H1 (cell line): ENCODE measurements around the gene MOB3B. TPM values are rescaled to one million over a fixed set of nuclear protein-coding genes. Genes with fewer than 3 reads are reported as not detected.

Experiments
- CTCF ChIA-PET: fragments of 300-600 bp; sonication (Branson Sonifier 250); formaldehyde crosslinking; loops from one replicate; lab custom pipeline; 2021; ENCODE audit not compliant: partially characterized antibody; lab: Charles Lee
- POLR2A ChIA-PET: fragments of 300-600 bp; sonication (Branson Sonifier 250); formaldehyde crosslinking; loops from one replicate; lab custom pipeline; 2021; ENCODE audit warnings: inconsistent platforms; ENCODE audit not compliant: partially characterized antibody; lab: Charles Lee
- DNase-seq, 2 experiments: peaks; one replicate each; pipeline versions ENCODE4 v3.0.0 to v3.0.0-alpha.2; 2010 to 2022; ENCODE audit warnings: low spot score in 2 of 2, low read depth in 1 of 2, mixed read lengths in 1 of 2
- FAIRE-seq: peaks from 2 replicates; lab custom pipeline; 2011; peaks lifted over from hg19 to GRCh38; lab: Jason Lieb, UNC
- H2AFZ ChIP-seq: 2 replicates; pipeline ENCODE4 v1.8.1; 2012; ENCODE audit warnings: low read length, inconsistent platforms
- H2AK5ac ChIP-seq: 2 replicates; pipeline ENCODE4 v1.6.1; 2013; ENCODE audit warnings: low read depth, low read length
- H2BK120ac ChIP-seq: replicated peaks from 2 replicates; pipeline ENCODE3; 2013; ENCODE audit warnings: low read depth, low read length, inconsistent platforms
- H2BK12ac ChIP-seq: 2 replicates; pipeline ENCODE4 v1.6.1; 2013; ENCODE audit warnings: low read depth, low read length
- H2BK15ac ChIP-seq: 2 replicates; pipeline ENCODE4 v1.6.1; 2013; ENCODE audit warnings: low read length
- H2BK20ac ChIP-seq: 2 replicates; pipeline ENCODE4 v1.6.1; 2013; ENCODE audit warnings: low read length
- H2BK5ac ChIP-seq: 2 replicates; pipeline ENCODE4 v1.6.1; 2013; ENCODE audit warnings: low read depth, low read length
- H3K14ac ChIP-seq: 2 replicates; pipeline ENCODE4 v1.6.1; 2013; ENCODE audit warnings: inconsistent platforms; ENCODE audit not compliant: insufficient read length
- H3K18ac ChIP-seq: 2 replicates; pipeline ENCODE4 v1.6.1; 2013; ENCODE audit warnings: low read length; ENCODE audit errors: extremely low read depth
- H3K23ac ChIP-seq: 2 replicates; pipeline ENCODE4 v1.6.1; 2013; ENCODE audit warnings: inconsistent platforms; ENCODE audit not compliant: insufficient read length
- H3K23me2 ChIP-seq: 2 replicates; pipeline ENCODE4 v1.6.1; 2013; ENCODE audit warnings: low read depth, low read length
- H3K27ac ChIP-seq: 2 replicates; pipeline ENCODE4 v1.6.1; 2011; ENCODE audit warnings: low read depth, low read length, inconsistent platforms
- H3K27me3 ChIP-seq, 4 experiments: replicated peaks in 1 of 4; 1 replicate in 1 of 4; 2 replicates in 3 of 4; pipeline versions ENCODE4 v1.6.1 to v1.8.1; 2011 to 2013; ENCODE audit warnings: low read length in 3 of 4, mild to moderate bottlenecking in 3 of 4, inconsistent platforms in 2 of 4, mixed read lengths in 2 of 4, moderate library complexity in 1 of 4; ENCODE audit not compliant: control insufficient read depth in 3 of 4, insufficient read depth in 3 of 4; ENCODE audit errors: extremely low read depth in 1 of 4
- H3K36me3 ChIP-seq, 4 experiments: 2 replicates each; pipeline versions ENCODE4 v1.6.1 to v1.8.1; 2011 to 2013; ENCODE audit warnings: mild to moderate bottlenecking in 4 of 4, low read length in 3 of 4, moderate library complexity in 2 of 4, control low read depth in 1 of 4, inconsistent platforms in 1 of 4; ENCODE audit not compliant: insufficient read depth in 4 of 4, control insufficient read depth in 2 of 4
- H3K4ac ChIP-seq: replicated peaks from 2 replicates; pipeline ENCODE3; 2013; ENCODE audit warnings: low read length, low read depth, mixed read lengths, inconsistent platforms; ENCODE audit not compliant: insufficient read length
- H3K4me1 ChIP-seq, 4 experiments: replicated peaks in 1 of 4; 1 replicate in 1 of 4; 2 replicates in 3 of 4; pipeline versions ENCODE4 v1.6.1 to v1.8.1; 2011 to 2013; ENCODE audit warnings: low read length in 3 of 4, inconsistent platforms in 2 of 4, mixed read lengths in 1 of 4; ENCODE audit not compliant: insufficient read depth in 4 of 4, control insufficient read depth in 3 of 4
- H3K4me2 ChIP-seq, 2 experiments: 2 replicates each; pipeline versions ENCODE4 v1.6.1 to v1.8.1; 2011 to 2013; ENCODE audit warnings: low read depth in 2 of 2, low read length in 2 of 2, control low read depth in 1 of 2, inconsistent platforms in 1 of 2, mild to moderate bottlenecking in 1 of 2; ENCODE audit not compliant: insufficient read depth in 1 of 2
- H3K4me3 ChIP-seq, 4 experiments: fragments of 200-600, 300-600 bp in 1 of 4; sonication (generic), shearing (Covaris generic), sonication (Bioruptor Twin) in 1 of 4; 2 replicates each; pipeline versions ENCODE4 v1.5.1 to v1.8.1; 2011 to 2016; ENCODE audit warnings: low read length in 4 of 4, low read depth in 3 of 4, control low read depth in 2 of 4, inconsistent platforms in 2 of 4, mild to moderate bottlenecking in 2 of 4, mixed read lengths in 1 of 4, moderate library complexity in 1 of 4; ENCODE audit not compliant: insufficient read depth in 2 of 4; ENCODE audit errors: extremely low read depth in 1 of 4
- H3K56ac ChIP-seq: replicated peaks from 2 replicates; pipeline ENCODE3; 2013; ENCODE audit warnings: low read depth, mild to moderate bottlenecking, mixed read lengths, low read length, inconsistent platforms; ENCODE audit not compliant: insufficient read length
- H3K79me1 ChIP-seq: 2 replicates; pipeline ENCODE4 v1.6.1; 2013; ENCODE audit warnings: low read depth, low read length, control low read depth
- H3K79me2 ChIP-seq, 2 experiments: 2 replicates each; pipeline versions ENCODE4 v1.6.1 to v1.8.1; 2012 to 2013; ENCODE audit warnings: low read length in 2 of 2, mild to moderate bottlenecking in 2 of 2, inconsistent platforms in 1 of 2; ENCODE audit not compliant: insufficient read depth in 2 of 2, control insufficient read depth in 1 of 2
- H3K9ac ChIP-seq, 4 experiments: replicated peaks in 1 of 4; 1 replicate in 1 of 4; 2 replicates in 3 of 4; pipeline versions ENCODE4 v1.6.1 to v1.8.1; 2011 to 2013; ENCODE audit warnings: low read depth in 3 of 4, low read length in 3 of 4, control low read depth in 2 of 4, mild to moderate bottlenecking in 2 of 4, moderate library complexity in 2 of 4, inconsistent platforms in 1 of 4; ENCODE audit errors: extremely low read depth in 1 of 4
- H3K9me3 ChIP-seq, 2 experiments: 2 replicates each; pipeline versions ENCODE4 v1.6.1 to v1.8.1; 2012 to 2013; ENCODE audit warnings: mild to moderate bottlenecking in 2 of 2, moderate library complexity in 2 of 2, control low read depth in 1 of 2, inconsistent platforms in 1 of 2, low read depth in 1 of 2, low read length in 1 of 2, mixed read lengths in 1 of 2; ENCODE audit not compliant: insufficient read depth in 2 of 2
- H4K20me1 ChIP-seq, 2 experiments: replicated peaks in 1 of 2; 2 replicates each; pipeline versions ENCODE3 to v1.8.1; 2011 to 2013; ENCODE audit warnings: inconsistent platforms in 2 of 2, low read length in 2 of 2, mild to moderate bottlenecking in 1 of 2; ENCODE audit not compliant: insufficient read depth in 2 of 2, control insufficient read depth in 1 of 2
- H4K5ac ChIP-seq: 2 replicates; pipeline ENCODE4 v1.6.1; 2013; ENCODE audit warnings: low read length, low read depth, mixed read lengths, inconsistent platforms; ENCODE audit not compliant: insufficient read length
- H4K8ac ChIP-seq: 2 replicates; pipeline ENCODE4 v1.8.0; 2013; ENCODE audit warnings: mild to moderate bottlenecking, moderate library complexity, low read length, inconsistent platforms; ENCODE audit not compliant: insufficient read depth; ENCODE audit errors: extremely low read depth
- H4K91ac ChIP-seq: replicated peaks from 2 replicates; pipeline ENCODE3; 2013; ENCODE audit warnings: low read length, mixed read lengths, inconsistent platforms; ENCODE audit not compliant: insufficient read length
- CBX8 ChIP-seq: fragments of 300-800, 300-1000 bp; sonication (generic); IDR thresholded peaks from 2 replicates; pipeline ENCODE4 v1.7.1; 2016; ENCODE audit warnings: low read depth, low read length, borderline replicate concordance
- EZH2 ChIP-seq: fragments of 200-600 bp; sonication (generic); IDR thresholded peaks from 2 replicates; pipeline ENCODE4 v1.7.1; 2012; ENCODE audit warnings: low read depth, mild to moderate bottlenecking, moderate library complexity, low read length, inconsistent platforms; ENCODE audit not compliant: severe bottlenecking
- FOSL1 ChIP-seq: IDR thresholded peaks from 2 replicates; pipeline ENCODE4 v1.6.1; 2011; ENCODE audit warnings: mild to moderate bottlenecking, low read depth, low read length, moderate library complexity; ENCODE audit not compliant: insufficient read depth
- GABPA ChIP-seq: IDR thresholded peaks from 2 replicates; pipeline ENCODE4 v1.6.1; 2011; ENCODE audit warnings: mild to moderate bottlenecking, low read length, moderate library complexity, borderline replicate concordance; ENCODE audit not compliant: insufficient read depth
- HDAC6 ChIP-seq: IDR thresholded peaks from one replicate; pipeline ENCODE4 v1.7.1; 2012; ENCODE audit warnings: low read depth, mild to moderate bottlenecking, inconsistent platforms, low read length, moderate library complexity
- KDM1A ChIP-seq: fragments of 200-600, 300-600 bp; sonication (generic); IDR thresholded peaks from 2 replicates; pipeline ENCODE4 v1.7.1; 2016; ENCODE audit warnings: mild to moderate bottlenecking, low read length, borderline replicate concordance
- KDM5A ChIP-seq: fragments of 200-600 bp; IDR thresholded peaks from 2 replicates; pipeline ENCODE4 v1.7.1; 2012; ENCODE audit warnings: mild to moderate bottlenecking, low read length, inconsistent platforms, mixed read lengths
- RFX5 ChIP-seq: IDR thresholded peaks from 2 replicates; pipeline ENCODE4 v1.6.1; 2011; ENCODE audit warnings: low read depth, low read length, improper control_type of control experiment, borderline replicate concordance
- RXRA ChIP-seq: IDR thresholded peaks from 2 replicates; pipeline ENCODE4 v1.6.1; 2011; ENCODE audit warnings: low read depth, mild to moderate bottlenecking, low read length, moderate library complexity; ENCODE audit not compliant: insufficient read depth
- SIX5 ChIP-seq: IDR thresholded peaks from 2 replicates; pipeline ENCODE4 v1.6.1; 2011; ENCODE audit warnings: mild to moderate bottlenecking, low read depth, low read length
- whole genome bisulfite sequencing, 2 experiments: shearing (Covaris generic) in 1 of 2; methylation state at CpG; one replicate each; pipeline versions ENCODE4 v1.1.6 to v1.1.7; 2013 to 2015; ENCODE audit warnings: low lambda C conversion rate in 2 of 2, mixed read lengths in 2 of 2, inconsistent platforms in 1 of 2, low coverage in 1 of 2, missing lambda C conversion rate in 1 of 2; ENCODE audit not compliant: insufficient replicate concordance in 2 of 2, insufficient coverage in 1 of 2, insufficient read length in 1 of 2; ENCODE audit errors: extremely low coverage in 1 of 2, missing lambda C conversion rate in 1 of 2; 5-methylcytosine and 5-hydroxymethylcytosine counted together
- polyA plus RNA-seq, 7 experiments: library from polyadenylated mRNA; depleted of rRNA in 3 of 7; stranded (reverse) in 5 of 7; unstranded in 2 of 7; fragments of >200 nt in 5 of 7; fragments of 200-250 nt in 2 of 7; gene quantifications; 1 replicate in 5 of 7; 2 replicates in 1 of 7; 4 replicates in 1 of 7; pipeline versions ENCODE4 v1.2.1 to v1.2.3, GENCODE V29; 2011 to 2013; ENCODE audit warnings: missing spikeins in 2 of 7, mixed read lengths in 2 of 7
- total RNA-seq: library from RNA; stranded (reverse); fragmentation: NEBNext Ultra II Directional; extraction: Animal tissue kit (Norgen Biotek cat#: 25700); gene quantifications from 2 replicates; pipeline ENCODE4 v1.2.1, GENCODE V29; 2021
- TF ChIP-seq, protein P1 (sequence below): IDR thresholded peaks from 2 replicates; pipeline ENCODE4 v1.6.1; 2012; ENCODE audit warnings: inconsistent platforms

Gene MOB3B
- total and polyA plus RNA-seq, 2 of the 8 experiments (the other 6 are each of a cell fraction or from before 2014, with no cell fraction given): 12.7 to 16.1 TPM

DNA sequence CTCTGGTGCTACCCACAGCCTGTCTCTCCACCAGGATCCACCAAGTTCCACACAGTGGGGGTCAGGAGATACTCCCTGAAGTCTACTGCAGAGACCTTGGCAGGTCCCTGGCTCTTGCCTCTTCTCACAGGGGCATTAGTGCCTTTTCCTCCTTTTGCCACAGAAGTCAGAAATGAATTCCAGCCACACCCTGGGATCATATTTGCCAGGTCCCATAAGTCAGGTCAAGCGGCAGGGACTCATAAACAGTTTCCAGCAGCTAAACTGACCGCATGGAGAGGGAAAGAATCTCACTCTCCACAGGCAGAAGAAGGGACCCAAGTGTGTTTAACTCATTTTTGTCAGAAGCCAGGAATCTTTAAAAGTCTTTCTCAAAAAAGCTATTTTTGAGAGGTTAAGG lies 18.8 kb downstream of the MOB3B start:
- CTCF ChIA-PET: interaction anchor here (0.9 to 2.0 kb wide), 4 partner anchors 13 to 37 kb away, joined by 3 to 4 read pairs (median 3); partner anchors contain the start of gene MOB3B
- no peaks in the 10 kb centered on the region for H4K20me1 ChIP-seq
- TF ChIP-seq SIX5 (no peak), KDM1A (no peak), RXRA (no peak), EZH2 (no peak), RFX5 (no peak), GABPA (no peak), KDM5A (no peak), FOSL1 (no peak), CBX8 (no peak), HDAC6 (no peak)
- TF ChIP-seq, protein P1, sequence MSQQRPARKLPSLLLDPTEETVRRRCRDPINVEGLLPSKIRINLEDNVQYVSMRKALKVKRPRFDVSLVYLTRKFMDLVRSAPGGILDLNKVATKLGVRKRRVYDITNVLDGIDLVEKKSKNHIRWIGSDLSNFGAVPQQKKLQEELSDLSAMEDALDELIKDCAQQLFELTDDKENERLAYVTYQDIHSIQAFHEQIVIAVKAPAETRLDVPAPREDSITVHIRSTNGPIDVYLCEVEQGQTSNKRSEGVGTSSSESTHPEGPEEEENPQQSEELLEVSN: no peak

More for the DNA sequence above, 18.8 kb downstream of the MOB3B start:
- POLR2A ChIA-PET: interaction anchor here (1.2 kb wide), 1 partner anchor 13 kb away, joined by 4 read pairs; no protein-coding TSS in a partner anchor
- H3K27me3 ChIP-seq: no peaks in the 10 kb centered on the region
- no peaks in the 10 kb centered on the region for H3K23me2 ChIP-seq
- no peak overlapping the region for H3K14ac ChIP-seq
- WGBS, 2 experiments: 86% methylated on average over 2 of the region's 2 CpGs; no CpG with 5 or more reads in 1 of the 2 experiments
- no peak overlapping the region for H3K9ac ChIP-seq
- DNase-seq (no peak), FAIRE-seq (no peak)
- no peak overlapping the region for H2BK12ac ChIP-seq
- H3K27ac ChIP-seq: no peak overlapping the region
- H2BK15ac ChIP-seq: no peak overlapping the region
- H3K79me1 ChIP-seq: no peaks in the 10 kb centered on the region
- H3K4ac ChIP-seq: no peak overlapping the region
- no peaks in the 10 kb centered on the region for H3K9me3 ChIP-seq
- H2AFZ ChIP-seq: no peak overlapping the region
- H3K18ac ChIP-seq: no peak overlapping the region
- no peak overlapping the region for H3K4me2 ChIP-seq
- H3K79me2 ChIP-seq: peaks cover 0 to 13% of the 10 kb centered on the region in 2 experiments; a peak in 1 of 4 replicates
- peaks cover 0 to 2% (median 0%) of the 10 kb centered on the region in 4 experiments; a peak in 1 of 7 replicates for H3K4me1 ChIP-seq
- no peak overlapping the region for H3K56ac ChIP-seq
- no peak overlapping the region for H3K23ac ChIP-seq
- no peak overlapping the region for H2BK120ac ChIP-seq
- H2AK5ac ChIP-seq: no peak overlapping the region
- peaks cover 0 to 6% (median 0%) of the 10 kb centered on the region in 4 experiments; a peak in 1 of 8 replicates for H3K36me3 ChIP-seq
- no peak overlapping the region for H4K5ac ChIP-seq
- no peak overlapping the region for H2BK20ac ChIP-seq
- no peak overlapping the region for H4K91ac ChIP-seq
- H3K4me3 ChIP-seq: no peak overlapping the region
- no peak overlapping the region for H4K8ac ChIP-seq
- no peak overlapping the region for H2BK5ac ChIP-seq
